Measurements from ENCODE around the gene SGMS1.
"Not testable (repeated sequence)": the region's sequence is repeated elsewhere in the genome, so short reads cannot be mapped to it uniquely, and the experiment has no call there.

SGMS1 gene

GRCh38 chr10:50503156-50503555 is 120.6 kb downstream of the SGMS1 start:
- not testable (repeated sequence) for DNase-seq

- DNase-seq = no peak
Observed at GRCh38 chr10:50501924-50502452, 121.8 kb downstream of the SGMS1 start.

- no peak for DNase-seq
Observed at GRCh38 chr10:50501478-50501877, 122.3 kb downstream of the SGMS1 start.

- DNase-seq = no peak
Observed at GRCh38 chr10:50498465-50498864, 125.3 kb downstream of the SGMS1 start.

- no peak for DNase-seq
Observed at GRCh38 chr10:50497758-50498157, 126.0 kb downstream of the SGMS1 start.

- no peak for DNase-seq
Observed at GRCh38 chr10:50496228-50496627, 127.5 kb downstream of the SGMS1 start.

GRCh38 chr10:50490241-50490640 is 133.5 kb downstream of the SGMS1 start:
- DNase-seq = no peak

GRCh38 chr10:50484550-50484949 is 139.2 kb downstream of the SGMS1 start:
- not testable (repeated sequence) for DNase-seq

- no peak for DNase-seq
Observed at GRCh38 chr10:50480054-50481007, 143.4 kb downstream of the SGMS1 start.

- DNase-seq = no peak
Observed at GRCh38 chr10:50477287-50478203, 146.2 kb downstream of the SGMS1 start.

GRCh38 chr10:50473756-50474155 is 150.0 kb downstream of the SGMS1 start:
- no peak for DNase-seq

GRCh38 chr10:50472914-50473313 is 150.8 kb downstream of the SGMS1 start:
- no peak for DNase-seq

- DNase-seq = no peak
Observed at GRCh38 chr10:50471583-50471975, 152.2 kb downstream of the SGMS1 start.

GRCh38 chr10:50470798-50471582 is 152.8 kb downstream of the SGMS1 start:
- DNase-seq = no peak

- DNase-seq = no peak
Observed at GRCh38 chr10:50470345-50470744, 153.4 kb downstream of the SGMS1 start.

GRCh38 chr10:50469778-50470193 is 154.0 kb downstream of the SGMS1 start:
- no peak for DNase-seq

- DNase-seq = no peak
Observed at GRCh38 chr10:50469288-50469687, 154.5 kb downstream of the SGMS1 start.

GRCh38 chr10:50467209-50467608 is 156.5 kb downstream of the SGMS1 start:
- no peak for DNase-seq

GRCh38 chr10:50464004-50464409 is 159.7 kb downstream of the SGMS1 start:
- DNase-seq = peak; percentile 40

GRCh38 chr10:50461834-50462233 is 161.9 kb downstream of the SGMS1 start:
- DNase-seq = no peak

- DNase-seq = no peak
Observed at GRCh38 chr10:50461123-50461522, 162.6 kb downstream of the SGMS1 start.

GRCh38 chr10:50456719-50457118 is 167.0 kb downstream of the SGMS1 start:
- no peak for DNase-seq
